Left hindlimb (tissue), 1 donor: ENCODE results near the gene SLC39A2.
"Not testable (repeated sequence)": the region's sequence is repeated elsewhere in the genome, so short reads cannot be mapped to it uniquely, and the experiment has no call there.

Experiments
- DNase-seq: peaks from one replicate; pipeline ENCODE4 v3.0.0-alpha.2; 2018

Gene SLC39A2

GRCh38 chr14:20997564-20997963 lies 1.5 kb upstream of the SLC39A2 start:
- DNase-seq: no peak

DNA sequence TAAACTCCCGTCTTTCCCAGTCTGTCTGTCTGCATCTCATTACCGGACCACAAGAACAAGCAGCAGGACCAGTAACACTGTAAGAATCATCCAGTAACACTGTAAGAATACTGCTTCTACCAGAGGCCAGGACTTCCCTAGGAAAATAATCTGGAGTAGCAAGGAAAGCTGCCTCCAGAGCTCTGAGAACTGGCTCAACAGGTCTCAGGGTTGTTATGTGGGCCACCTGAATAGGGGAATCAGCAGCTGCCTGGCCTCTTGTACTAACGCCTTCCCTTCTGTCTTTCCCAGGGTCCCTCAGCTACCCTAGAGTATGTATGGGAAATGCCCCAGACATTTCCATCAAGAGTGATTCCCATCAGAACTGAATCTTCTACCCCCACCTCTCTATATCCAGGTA lies 954 bp upstream of the SLC39A2 start:
- DNase-seq: no peak

GRCh38 chr14:20999591-20999990 lies 498 bp downstream of the SLC39A2 start:
- no peak for DNase-seq

DNA sequence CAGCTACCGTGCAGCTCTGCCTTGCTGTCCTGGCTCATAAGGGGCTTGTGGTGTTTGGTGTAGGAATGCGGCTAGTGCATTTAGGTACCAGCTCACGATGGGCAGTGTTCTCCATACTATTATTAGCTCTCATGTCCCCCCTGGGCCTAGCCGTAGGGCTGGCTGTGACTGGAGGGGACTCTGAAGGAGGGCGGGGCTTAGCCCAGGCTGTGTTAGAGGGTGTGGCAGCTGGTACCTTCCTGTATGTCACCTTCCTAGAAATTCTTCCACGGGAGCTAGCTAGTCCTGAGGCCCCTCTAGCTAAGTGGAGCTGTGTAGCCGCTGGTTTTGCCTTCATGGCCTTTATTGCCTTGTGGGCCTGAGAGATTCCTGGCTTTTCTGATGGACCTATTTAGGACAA lies 2.1 kb downstream of the SLC39A2 start:
- no peak for DNase-seq

DNA sequence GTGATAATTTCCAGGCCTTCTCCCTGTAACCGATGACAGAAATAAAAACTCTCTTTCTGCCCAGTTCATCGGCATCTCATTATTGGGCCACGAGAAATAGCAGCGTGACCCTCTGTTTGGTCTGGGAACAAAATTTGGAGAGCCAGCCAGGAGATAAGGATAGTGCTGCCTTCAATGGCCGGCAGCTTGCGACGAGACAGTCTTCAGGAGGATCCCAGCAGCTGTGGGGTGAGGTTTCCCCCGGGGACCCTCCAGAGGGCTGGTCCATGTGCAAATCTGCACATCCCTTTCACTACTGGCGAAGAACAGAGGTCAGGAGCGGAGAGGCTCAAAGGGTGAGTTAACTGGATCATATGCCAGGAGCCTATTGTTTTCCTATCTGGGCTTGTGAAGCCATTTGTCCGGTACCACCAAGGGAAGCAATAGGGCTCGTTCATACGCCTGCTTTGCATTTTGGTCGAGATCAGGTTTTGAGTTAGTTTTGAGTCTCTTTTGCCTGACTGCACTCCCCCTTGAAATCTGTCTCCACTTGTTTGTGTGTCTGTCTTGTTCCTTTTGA lies 4.8 kb downstream of the SLC39A2 start:
- no peak for DNase-seq

DNA sequence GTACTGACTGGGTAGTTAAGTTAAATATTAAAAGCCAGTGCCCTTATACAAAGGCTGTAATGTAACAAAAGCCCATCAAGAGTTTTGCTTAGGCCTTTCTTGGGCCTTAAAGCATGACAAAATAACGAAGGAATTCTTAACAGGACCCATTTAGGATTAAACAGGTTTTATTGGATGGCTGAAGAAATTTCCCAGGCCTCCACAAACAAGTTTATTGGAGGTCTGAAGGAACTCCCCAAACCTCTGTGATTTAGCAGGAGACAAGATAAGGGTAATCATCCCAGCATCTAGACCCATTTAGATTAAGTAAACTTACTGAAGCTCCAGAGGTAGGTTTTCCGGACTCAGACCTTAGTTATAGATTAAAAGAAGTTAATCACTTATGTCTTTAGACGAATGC lies 10.6 kb downstream of the SLC39A2 start:
- DNase-seq: not testable (repeated sequence)

- DNase-seq: no peak
Observed at GRCh38 chr14:21011136-21011535, 12.0 kb downstream of the SLC39A2 start.

GRCh38 chr14:21014761-21015190 lies 15.7 kb downstream of the SLC39A2 start:
- peak; percentile 88 for DNase-seq

GRCh38 chr14:21015312-21015711 lies 16.2 kb downstream of the SLC39A2 start:
- no peak for DNase-seq

DNA sequence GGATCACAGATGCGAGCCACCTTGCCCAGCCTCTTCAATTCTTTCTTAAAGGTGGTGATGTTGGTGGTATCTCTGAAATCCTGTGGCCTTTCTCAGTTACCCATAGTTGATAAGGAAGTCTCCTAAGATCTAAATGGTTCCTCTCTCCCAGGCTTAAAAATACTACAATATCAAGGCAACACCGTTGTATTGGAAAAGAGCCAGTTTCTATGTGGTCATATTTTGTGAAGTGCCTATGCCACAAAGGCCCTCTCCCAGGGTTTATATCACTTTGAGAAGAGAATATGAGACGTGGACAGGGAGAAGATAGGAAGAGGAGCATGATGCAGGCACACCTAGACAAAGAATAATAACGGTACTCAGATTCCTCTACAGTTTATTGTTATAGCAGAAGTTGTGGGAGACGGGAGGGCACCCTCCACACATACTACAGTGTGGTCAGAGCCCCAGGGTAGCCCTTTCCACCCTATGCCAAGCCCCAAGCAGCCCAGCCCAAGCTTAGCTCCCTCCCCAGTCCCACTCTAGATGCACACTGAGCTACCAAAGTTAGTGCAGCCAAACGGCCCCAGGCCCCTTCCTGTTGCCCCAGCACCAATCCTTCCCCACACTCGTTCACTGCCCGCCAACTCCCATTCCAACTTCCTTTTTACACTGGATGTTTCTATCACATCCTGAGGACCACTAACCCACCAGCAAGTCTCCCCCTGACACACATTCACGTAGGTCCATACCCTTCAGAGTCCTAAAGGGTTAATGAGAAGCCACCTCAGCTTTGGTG lies 17.5 kb downstream of the SLC39A2 start:
- no peak for DNase-seq

GRCh38 chr14:21017528-21018245 lies 18.6 kb downstream of the SLC39A2 start:
- DNase-seq: no peak

DNA sequence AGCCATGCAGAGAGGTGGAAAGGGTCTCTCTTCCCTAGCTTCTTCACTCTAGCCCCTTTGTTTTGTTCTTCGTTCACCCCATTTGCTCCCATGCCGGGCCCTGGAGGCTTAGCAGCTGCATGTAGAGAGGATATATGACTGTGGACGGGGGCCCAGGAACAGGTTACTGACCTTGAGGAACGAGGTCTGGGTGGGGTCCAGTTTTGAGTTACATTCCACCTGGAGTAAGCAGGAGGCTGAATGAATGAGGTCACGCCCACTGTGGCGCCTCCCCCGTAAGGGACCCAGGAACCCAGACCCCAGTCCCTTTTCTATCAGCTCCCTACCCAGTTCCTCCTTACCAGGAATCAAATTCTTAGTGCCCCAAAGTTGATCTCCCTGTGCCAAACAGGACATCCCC lies 19.2 kb downstream of the SLC39A2 start:
- no peak for DNase-seq

- DNase-seq: no peak
Observed at GRCh38 chr14:21018781-21019180, 19.7 kb downstream of the SLC39A2 start.

DNA sequence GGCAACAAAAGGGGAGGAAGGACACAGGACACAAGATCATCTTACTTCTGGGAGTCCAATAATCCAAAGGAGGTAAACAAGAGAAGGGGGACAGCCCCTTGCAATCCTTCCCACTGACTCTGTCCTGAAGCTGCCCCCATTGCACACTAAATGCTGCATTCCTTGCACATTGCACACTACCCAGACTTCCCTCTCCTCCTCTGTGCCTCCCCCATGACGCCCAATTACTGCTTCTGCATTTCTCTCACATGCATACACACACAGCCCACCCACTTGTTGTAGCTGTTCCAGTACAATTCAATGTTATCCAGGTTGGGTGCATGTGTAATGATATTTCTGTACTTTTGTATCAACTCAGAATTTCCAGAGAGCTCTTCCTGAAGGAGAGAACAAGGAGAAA lies 20.3 kb downstream of the SLC39A2 start:
- DNase-seq: no peak

GRCh38 chr14:21020977-21021545 lies 22.0 kb downstream of the SLC39A2 start:
- DNase-seq: no peak

- no peak for DNase-seq
Observed at GRCh38 chr14:21022686-21023085, 23.6 kb downstream of the SLC39A2 start.

- DNase-seq: no peak
Observed at GRCh38 chr14:21023174-21023573, 24.1 kb downstream of the SLC39A2 start.

DNA sequence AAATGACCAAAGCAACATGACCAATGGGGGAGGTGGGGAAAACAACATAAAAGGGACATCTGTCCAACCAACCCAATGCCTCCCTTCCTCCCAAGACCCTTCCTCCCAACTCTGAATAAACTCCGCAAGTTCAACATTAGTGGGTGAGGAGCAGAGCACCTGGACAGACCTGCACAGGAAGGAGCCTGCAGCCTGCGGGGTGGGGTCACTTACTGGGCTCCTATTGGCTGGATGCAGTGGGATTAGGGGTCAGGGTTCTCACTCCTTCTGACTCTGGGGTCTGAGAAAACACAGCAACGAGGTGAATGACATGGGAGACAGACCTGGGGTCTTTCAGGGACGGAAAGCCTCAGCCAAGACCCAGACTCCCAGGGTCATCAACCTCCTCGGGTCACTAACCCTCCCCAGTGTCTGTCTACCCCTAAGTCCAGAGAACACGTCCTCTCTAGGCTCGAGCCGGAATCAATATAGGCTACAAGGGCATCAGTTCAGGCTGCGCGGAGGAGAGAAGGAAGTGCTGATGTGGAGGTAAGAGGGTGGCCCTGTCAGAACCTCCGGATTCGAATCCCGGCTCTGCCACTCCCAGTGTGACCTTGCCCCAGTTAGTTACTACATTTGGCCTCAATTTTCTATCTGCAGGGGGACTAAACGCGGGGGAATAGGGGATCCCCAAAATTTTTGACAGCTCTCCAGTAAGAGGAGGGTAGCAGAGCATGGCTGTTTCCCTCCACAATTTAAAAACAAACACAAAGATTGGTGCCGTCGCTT lies 24.9 kb downstream of the SLC39A2 start:
- DNase-seq: no peak

- DNase-seq: peak; percentile 87
Observed at GRCh38 chr14:21024585-21025370, 25.7 kb downstream of the SLC39A2 start, which contains the start of gene NDRG2. TSS of gene NDRG2 (minus strand) at chr14:21025061. CDS start at chr14:21023315, 1,746 bp downstream.

- peak; percentile 74 for DNase-seq
Observed at GRCh38 chr14:21025371-21026273, 26.5 kb downstream of the SLC39A2 start.
